Retina (tissue), 1 donor: ENCODE data around the gene CFAP45.

Experiments
- DNase-seq: peaks from one replicate; pipeline ENCODE4 v3.0.0-alpha.2; 2016

The CFAP45 gene

GRCh38 chr1:159900086-159900680, at the start of gene CFAP45:
CFAP45 (minus strand) TSS chr1:159900165; CDS start chr1:159900098, 67 bp downstream.
- peak; percentile 86 for DNase-seq

- no peak for DNase-seq
These were observed 49.2 kb upstream of the CFAP45 start for GRCh38 chr1:159949123-159949522.

- no peak for DNase-seq
These were observed 48.0 kb upstream of the CFAP45 start for GRCh38 chr1:159947942-159948341.

GRCh38 chr1:159946242-159947187, 46.5 kb upstream of the CFAP45 start:
- no peak for DNase-seq

GRCh38 chr1:159945483-159946241, 45.7 kb upstream of the CFAP45 start, which contains the start of gene IGSF9:
IGSF9 (minus strand) TSS chr1:159945613; CDS start chr1:159943454, 2,159 bp downstream.
- peak; percentile 97 for DNase-seq

- DNase-seq, result no peak
These were observed 44.9 kb upstream of the CFAP45 start for GRCh38 chr1:159944623-159945455.

- no peak for DNase-seq
These were observed 44.1 kb upstream of the CFAP45 start for GRCh38 chr1:159943908-159944622.

GRCh38 chr1:159943278-159943640, 43.3 kb upstream of the CFAP45 start:
- DNase-seq, result no peak

- no peak for DNase-seq
These were observed 42.8 kb upstream of the CFAP45 start for GRCh38 chr1:159942632-159943277.

- peak; percentile 93 for DNase-seq
These were observed 41.9 kb upstream of the CFAP45 start for GRCh38 chr1:159941591-159942560.

- peak; percentile 93 for DNase-seq
These were observed 41.2 kb upstream of the CFAP45 start for GRCh38 chr1:159941141-159941540.

- no peak for DNase-seq
These were observed 40.1 kb upstream of the CFAP45 start for GRCh38 chr1:159940006-159940620.

- DNase-seq, result no peak
These were observed 39.7 kb upstream of the CFAP45 start for GRCh38 chr1:159939678-159940002.

GRCh38 chr1:159938905-159939677, 39.1 kb upstream of the CFAP45 start:
- DNase-seq, result no peak

- DNase-seq, result peak; percentile 51
These were observed 38.4 kb upstream of the CFAP45 start for GRCh38 chr1:159938211-159938852.

GRCh38 chr1:159937054-159937750, 37.2 kb upstream of the CFAP45 start:
- DNase-seq, result no peak

- peak; percentile 89 for DNase-seq
These were observed 36.4 kb upstream of the CFAP45 start for GRCh38 chr1:159936273-159936904.
